GM19468 (cell line): ENCODE results near the gene TRAPPC6A.

Experiments
- ATAC-seq: cut with Tn5 transposase; IDR thresholded peaks from one replicate; pipeline ENCODE4 v1.9.1; 2021; ENCODE audit warnings: mild to moderate bottlenecking, moderate library complexity, moderate number of reproducible peaks; ENCODE audit not compliant: unreplicated experiment; ENCODE audit errors: extremely low read depth

TRAPPC6A gene

GRCh38 chr19:45115809-45116615, 62.0 kb downstream of the TRAPPC6A start:
- ATAC-seq: no peak

GRCh38 chr19:45114116-45114515, 63.9 kb downstream of the TRAPPC6A start:
- ATAC-seq: no peak

- no peak for ATAC-seq
These were observed 64.4 kb downstream of the TRAPPC6A start for GRCh38 chr19:45113628-45114027.
